ENCODE results near the gene SUPT5H. TPM values are rescaled to one million over a fixed set of nuclear protein-coding genes. Genes with fewer than 3 reads are reported as not detected.
A peak's percentile ranks its signal among the peaks of the same experiment; 100 is the strongest.

Gene SUPT5H
- total and polyA plus RNA-seq, 10 of the 15 experiments (the other 5 are each of a cell fraction or from before 2014, with no cell fraction given), result 27.2 to 194 (median 83.6) TPM

GRCh38 chr19:39425744-39426143 is 19.6 kb upstream of the SUPT5H start:
- H3K4me3 ChIP-seq, result no peak overlapping the region
- no peak overlapping the region for H2AFZ ChIP-seq (ENCODE audit: control insufficient read depth, low read depth, low read length)
- TF ChIP-seq EED (IDR thresholded peaks at IDR 0.05; ENCODE audit: low read depth), result no peak
- TF ChIP-seq POLR2A (IDR thresholded peaks at IDR 0.05; ENCODE audit: low read depth, low read length), result peak; percentile 39
- H3K27ac ChIP-seq (ENCODE audit: control insufficient read depth, insufficient read depth), result no peak overlapping the region
- CTCF ChIA-PET, result no interaction called here
- no peak overlapping the region for H3K4me2 ChIP-seq (ENCODE audit: control insufficient read depth, insufficient read depth)
- no peaks in the 10 kb centered on the region for H3K27me3 ChIP-seq (replicated peaks in 1 of 2; ENCODE audit: control insufficient read depth in 2 of 2, insufficient read depth in 2 of 2, low read length in 1 of 2)
- ATAC-seq (no peak), DNase-seq (ENCODE audit: low read depth, low spot score) (no peak), FAIRE-seq (no peak)
- 93% methylated on average over 7 of the region's 7 CpGs for WGBS (ENCODE audit: insufficient coverage, insufficient replicate concordance, low lambda C conversion rate, missing lambda C conversion rate)
- H3K9ac ChIP-seq (ENCODE audit: control insufficient read depth, insufficient read depth, low read length), result no peak overlapping the region
- POLR2A ChIA-PET, result interaction anchor here (2.9 kb wide), 1 partner anchor 10 kb away, joined by 13 read pairs; the partner anchor contains the start of gene RPS16
- peaks cover 4 to 16% of the 10 kb centered on the region in 2 experiments; a peak in 3 of 4 replicates for H3K36me3 ChIP-seq (ENCODE audit: control insufficient read depth in 2 of 2, insufficient read depth in 2 of 2, low read length in 1 of 2)
- peaks cover 5% of the 10 kb centered on the region for H3K4me1 ChIP-seq (ENCODE audit: control insufficient read depth, insufficient read depth, low read length)
- H4K20me1 ChIP-seq (ENCODE audit: control insufficient read depth, insufficient read depth), result no peaks in the 10 kb centered on the region
- SMC1A ChIA-PET (ENCODE audit: uncharacterized antibody, unreplicated experiment), result interaction anchor here (1.1 kb wide), 1 partner anchor 14 kb away, joined by 5 read pairs; the partner anchor contains the start of gene PLEKHG2
- no peaks in the 10 kb centered on the region for H3K79me2 ChIP-seq (ENCODE audit: control insufficient read depth, insufficient read depth, low read length)
- no TSS peak for BruUV-seq (replicated peaks)
- RAD21 ChIA-PET (ENCODE audit: unreplicated experiment), result no interaction called here
- H3K9me3 ChIP-seq (replicated peaks; ENCODE audit: control insufficient read depth, insufficient read depth, low read length), result no peaks in the 10 kb centered on the region
- intact Hi-C loops (cut with micrococcal nuclease; ENCODE audit: unreplicated experiment) (no loop called here), in situ Hi-C loops (cut with MboI) (no loop called here)

GRCh38 chr19:39426170-39426569 is 19.2 kb upstream of the SUPT5H start:
- POLR2A ChIA-PET, result interaction anchor here (1.0 to 2.9 kb wide), 2 partner anchors 9 to 22 kb away, joined by 5 to 13 read pairs; partner anchors contain the start of gene RPS16
- no peak overlapping the region for H3K27ac ChIP-seq (ENCODE audit: control insufficient read depth, insufficient read depth)
- CTCF ChIA-PET, result no interaction called here

More at GRCh38 chr19:39426170-39426569, 19.2 kb upstream of the SUPT5H start:
- in situ Hi-C loops (cut with MboI), result no loop called here
- Histone ChIP-seq H4K20me1 (ENCODE audit: control insufficient read depth, insufficient read depth) (no peaks in the 10 kb centered on the region), H3K4me1 (ENCODE audit: control insufficient read depth, insufficient read depth, low read length) (peaks cover 10% of the 10 kb centered on the region), H3K36me3 (ENCODE audit: control insufficient read depth in 2 of 2, insufficient read depth in 2 of 2, low read length in 1 of 2) (peaks cover 4 to 16% of the 10 kb centered on the region in 2 experiments; a peak in 3 of 4 replicates), H3K4me2 (ENCODE audit: control insufficient read depth, insufficient read depth) (no peak overlapping the region), H3K9ac (ENCODE audit: control insufficient read depth, insufficient read depth, low read length) (no peak overlapping the region), H3K4me3 (no peak overlapping the region), H3K27me3 (replicated peaks in 1 of 2; ENCODE audit: control insufficient read depth in 2 of 2, insufficient read depth in 2 of 2, low read length in 1 of 2) (no peaks in the 10 kb centered on the region), H3K9me3 (replicated peaks; ENCODE audit: control insufficient read depth, insufficient read depth, low read length) (no peaks in the 10 kb centered on the region), H2AFZ (ENCODE audit: control insufficient read depth, low read depth, low read length) (no peak overlapping the region), H3K79me2 (ENCODE audit: control insufficient read depth, insufficient read depth, low read length) (no peaks in the 10 kb centered on the region)
- ChIA-PET RAD21 (ENCODE audit: unreplicated experiment) (interaction anchor here (1.4 kb wide), 1 partner anchor 9 kb away, joined by 3 read pairs; the partner anchor contains the start of gene RPS16), SMC1A (ENCODE audit: uncharacterized antibody, unreplicated experiment) (interaction anchor here (1.1 to 1.6 kb wide), 2 partner anchors 10 to 15 kb away, joined by 5 read pairs; partner anchors contain the start of gene PLEKHG2)
- WGBS (ENCODE audit: insufficient coverage, insufficient replicate concordance, low lambda C conversion rate, missing lambda C conversion rate), result 52% methylated on average over 5 of the region's 5 CpGs
- DNase-seq (ENCODE audit: low read depth, low spot score) (no peak), ATAC-seq (no peak), FAIRE-seq (no peak)
- TF ChIP-seq HCFC1 (IDR thresholded peaks at IDR 0.05; ENCODE audit: low read length) (no peak), SREBF2 (IDR thresholded peaks at IDR 0.05; ENCODE audit: low read length) (no peak), NFIC (IDR thresholded peaks at IDR 0.05; ENCODE audit: low read depth, low read length) (no peak), PML (IDR thresholded peaks at IDR 0.05; ENCODE audit: low read length) (0 out of 2 replicates have a peak, but pooled peaks have one; percentile 43), DPF2 (IDR thresholded peaks at IDR 0.05) (no peak), MAX (IDR thresholded peaks at IDR 0.05; ENCODE audit: low read depth, low read length) (no peak), SMARCA5 (IDR thresholded peaks at IDR 0.05) (no peak)
- TSS peak; percentile 32 for BruUV-seq (replicated peaks)
- intact Hi-C loops (cut with micrococcal nuclease; ENCODE audit: unreplicated experiment), result no loop called here

All from GM12878 (cell line).